Lower leg skin (tissue), 3 donors: ENCODE data around the gene KCMF1.

ENCODE experiments used
- CTCF ChIP-seq, 3 donors: fragments of 450-650 bp; IDR thresholded peaks; one replicate each; pipeline ENCODE4 v1.5.1; 2016; ENCODE audit warnings: antibody characterized with exemption in 3 of 3, mild to moderate bottlenecking in 3 of 3, moderate library complexity in 2 of 3
- POLR2A ChIP-seq, 2 donors: fragments of 450-650 bp; IDR thresholded peaks; one replicate each; pipeline ENCODE4 v1.6.1; 2016 to 2017; ENCODE audit warnings: antibody characterized with exemption in 2 of 2, mild to moderate bottlenecking in 1 of 2, moderate library complexity in 1 of 2

DNA sequence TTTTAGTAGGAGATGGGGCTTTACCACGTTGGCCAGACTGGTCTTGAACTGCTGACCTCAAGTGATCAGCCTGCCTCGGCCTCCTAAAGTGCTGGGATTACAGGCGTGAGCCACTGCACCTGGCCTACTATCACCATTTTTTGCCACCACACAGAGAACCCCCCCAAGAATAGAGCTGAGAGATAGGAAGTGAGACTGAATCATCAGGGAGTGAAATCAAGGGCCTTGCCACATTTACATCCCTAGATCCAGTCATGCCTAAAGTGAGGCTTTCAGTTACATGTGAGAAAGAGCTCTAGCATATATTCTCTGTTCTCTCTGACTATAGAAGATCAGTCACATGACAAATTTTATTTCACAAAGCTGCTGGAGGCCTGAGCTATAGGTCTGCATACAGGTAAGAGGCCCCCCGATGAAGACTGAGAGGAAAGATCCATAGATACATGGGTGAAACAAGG, 28.0 kb upstream of the KCMF1 start:
- TF ChIP-seq POLR2A (IDR thresholded peaks at IDR 0.05) = no peak
- no peak for TF ChIP-seq CTCF (IDR thresholded peaks at IDR 0.05)
